Fibroblast of villous mesenchyme (primary cell): ENCODE results near the gene GOT2. TPM values are rescaled to one million over a fixed set of nuclear protein-coding genes. Genes with fewer than 3 reads are reported as not detected.

Experiments used
- DNase-seq: peaks from one replicate; pipeline ENCODE4 v3.0.0-alpha.2; 2010; ENCODE audit warnings: low read depth
- H3K4me3 ChIP-seq: 2 replicates; pipeline ENCODE4 v1.5.1; 2011; ENCODE audit warnings: low read depth, mild to moderate bottlenecking, low read length
- total RNA-seq: library from RNA; depleted of rRNA; stranded (reverse); fragments of >200 nt; gene quantifications from 2 replicates; pipeline ENCODE4 v1.2.3, GENCODE V29; 2012
- TF ChIP-seq, protein P1 (sequence below): IDR thresholded peaks from 2 replicates; pipeline ENCODE4 v1.5.1; 2012; ENCODE audit warnings: low read depth, mild to moderate bottlenecking, low read length; ENCODE audit not compliant: insufficient read depth

Gene GOT2
- total RNA-seq, 1 donor, result 45.8 TPM

DNA sequence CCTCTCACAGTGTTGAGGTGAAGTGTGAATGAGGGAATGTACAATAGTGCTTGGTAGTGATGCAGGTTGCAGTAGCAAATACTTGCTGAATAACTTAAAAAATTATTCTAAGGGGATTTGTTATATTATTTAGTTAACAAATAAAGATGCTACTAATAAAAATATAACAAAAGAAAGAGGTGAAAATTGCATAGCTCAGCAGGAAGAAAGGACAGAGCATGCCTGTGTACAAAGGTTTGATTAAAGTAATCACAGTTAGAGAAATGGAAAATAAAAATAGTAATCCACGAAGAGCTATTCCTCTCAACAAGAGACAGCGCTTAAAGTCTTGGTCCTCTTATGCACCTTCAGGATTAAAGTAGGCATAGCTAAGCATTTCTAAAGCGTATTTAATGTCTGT is 11.0 kb downstream of the GOT2 start:
- no peak overlapping the region for H3K4me3 ChIP-seq
- no peak for DNase-seq
- TF ChIP-seq, protein P1, sequence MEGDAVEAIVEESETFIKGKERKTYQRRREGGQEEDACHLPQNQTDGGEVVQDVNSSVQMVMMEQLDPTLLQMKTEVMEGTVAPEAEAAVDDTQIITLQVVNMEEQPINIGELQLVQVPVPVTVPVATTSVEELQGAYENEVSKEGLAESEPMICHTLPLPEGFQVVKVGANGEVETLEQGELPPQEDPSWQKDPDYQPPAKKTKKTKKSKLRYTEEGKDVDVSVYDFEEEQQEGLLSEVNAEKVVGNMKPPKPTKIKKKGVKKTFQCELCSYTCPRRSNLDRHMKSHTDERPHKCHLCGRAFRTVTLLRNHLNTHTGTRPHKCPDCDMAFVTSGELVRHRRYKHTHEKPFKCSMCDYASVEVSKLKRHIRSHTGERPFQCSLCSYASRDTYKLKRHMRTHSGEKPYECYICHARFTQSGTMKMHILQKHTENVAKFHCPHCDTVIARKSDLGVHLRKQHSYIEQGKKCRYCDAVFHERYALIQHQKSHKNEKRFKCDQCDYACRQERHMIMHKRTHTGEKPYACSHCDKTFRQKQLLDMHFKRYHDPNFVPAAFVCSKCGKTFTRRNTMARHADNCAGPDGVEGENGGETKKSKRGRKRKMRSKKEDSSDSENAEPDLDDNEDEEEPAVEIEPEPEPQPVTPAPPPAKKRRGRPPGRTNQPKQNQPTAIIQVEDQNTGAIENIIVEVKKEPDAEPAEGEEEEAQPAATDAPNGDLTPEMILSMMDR, result no peak

DNA sequence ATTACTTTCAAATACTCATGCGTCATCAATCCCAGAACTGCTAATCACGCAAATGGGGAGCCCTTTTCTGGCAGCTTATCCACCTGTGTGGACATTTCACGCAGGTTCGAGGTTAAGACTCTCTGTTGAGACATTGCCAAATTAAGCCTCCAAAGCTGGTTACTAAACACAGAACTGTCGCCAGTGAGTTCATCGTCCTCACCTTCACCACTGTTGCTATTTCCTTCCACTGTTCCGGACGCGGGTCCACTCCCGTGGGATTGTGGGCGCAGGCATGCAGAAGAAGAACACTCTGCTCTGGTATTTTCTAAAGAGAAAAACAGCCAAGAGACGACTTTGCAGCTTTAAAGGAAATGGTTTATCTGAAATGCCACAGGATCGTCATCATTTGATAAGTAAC is 16.1 kb downstream of the GOT2 start:
- no peak for DNase-seq
- no peak overlapping the region for H3K4me3 ChIP-seq
- TF ChIP-seq, protein P1, result no peak

DNA sequence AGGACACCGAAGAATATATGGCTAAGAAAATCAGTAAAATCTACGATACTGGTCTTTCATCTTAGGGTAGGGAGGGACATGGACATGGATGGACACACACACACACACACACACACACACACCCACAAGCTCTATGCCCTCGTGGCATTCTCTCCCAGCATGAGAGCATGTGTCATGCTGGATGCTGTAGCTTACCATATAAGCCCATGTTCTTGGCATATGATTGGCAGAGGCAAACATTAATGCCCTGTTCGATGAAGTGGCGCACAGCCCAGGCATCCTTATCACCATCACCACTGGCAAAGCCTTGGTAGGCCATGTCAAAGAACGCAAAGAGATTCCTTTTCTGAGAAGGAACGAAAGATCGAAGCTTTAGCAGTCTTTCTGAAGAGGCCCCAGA is 17.6 kb downstream of the GOT2 start:
- TF ChIP-seq, protein P1, result no peak
- no peak overlapping the region for H3K4me3 ChIP-seq
- no peak for DNase-seq

DNA sequence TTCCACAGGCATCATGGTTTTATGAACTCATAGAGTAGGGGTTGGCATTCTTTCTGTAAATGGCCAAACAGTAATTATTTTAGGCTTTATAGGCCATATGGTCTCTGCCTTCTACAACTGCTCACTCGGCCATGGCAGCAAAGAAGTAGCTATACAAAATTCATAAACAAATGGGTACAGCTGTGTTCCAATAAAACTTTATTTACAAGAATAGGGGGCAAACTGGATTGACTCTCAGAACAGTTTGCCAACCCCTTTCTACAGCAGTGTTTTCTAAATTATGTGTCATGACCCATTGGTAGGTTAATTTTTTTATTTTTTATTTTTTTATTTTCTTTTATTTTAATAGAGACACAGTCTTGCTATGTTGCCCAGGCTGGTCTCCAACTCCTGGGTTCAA is 20.4 kb downstream of the GOT2 start:
- no peak for DNase-seq
- no peak overlapping the region for H3K4me3 ChIP-seq
- TF ChIP-seq, protein P1, result no peak

DNA sequence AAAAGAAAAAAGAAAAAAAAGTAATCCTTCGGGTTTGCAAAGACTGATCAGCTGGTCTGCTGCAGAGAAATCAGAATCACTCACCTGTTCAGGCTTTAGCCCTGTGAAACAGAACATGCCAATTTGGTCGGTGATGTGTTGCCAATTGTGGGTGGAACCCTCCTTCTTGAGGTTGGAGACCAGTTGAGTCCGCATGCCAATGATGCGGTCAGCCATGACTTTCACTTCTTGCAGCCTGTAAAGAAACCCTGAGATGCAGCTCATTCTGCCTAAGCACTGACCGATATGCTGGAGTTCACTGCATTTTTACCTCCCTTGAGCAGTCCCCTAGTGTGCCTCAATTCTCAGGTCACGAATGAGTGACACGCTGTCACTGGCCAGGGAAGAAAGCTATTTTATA is 24.8 kb downstream of the GOT2 start:
- no peak for DNase-seq
- H3K4me3 ChIP-seq, result no peak overlapping the region
- TF ChIP-seq, protein P1, result no peak

DNA sequence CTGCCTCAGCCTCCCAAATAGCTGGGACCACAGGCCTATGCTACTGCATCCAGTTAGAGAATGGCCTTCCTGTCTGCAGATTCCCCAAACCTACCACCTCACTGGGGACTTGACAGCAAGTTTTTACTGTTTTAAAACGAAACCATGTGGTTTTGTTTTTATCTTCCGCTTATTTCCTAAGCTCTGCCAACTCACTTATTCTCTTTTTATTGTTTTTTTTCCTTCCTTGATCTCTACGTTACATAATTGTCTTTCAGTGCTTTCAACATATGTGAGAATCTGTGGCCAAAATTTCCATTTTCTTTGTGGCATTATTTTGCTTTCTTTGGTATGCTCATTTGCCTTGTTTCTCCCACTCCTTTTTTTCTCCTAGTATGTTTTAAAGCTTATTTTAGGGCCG is 35.0 kb downstream of the GOT2 start:
- no peak for DNase-seq
- TF ChIP-seq, protein P1, result no peak
- H3K4me3 ChIP-seq, result no peak overlapping the region

DNA sequence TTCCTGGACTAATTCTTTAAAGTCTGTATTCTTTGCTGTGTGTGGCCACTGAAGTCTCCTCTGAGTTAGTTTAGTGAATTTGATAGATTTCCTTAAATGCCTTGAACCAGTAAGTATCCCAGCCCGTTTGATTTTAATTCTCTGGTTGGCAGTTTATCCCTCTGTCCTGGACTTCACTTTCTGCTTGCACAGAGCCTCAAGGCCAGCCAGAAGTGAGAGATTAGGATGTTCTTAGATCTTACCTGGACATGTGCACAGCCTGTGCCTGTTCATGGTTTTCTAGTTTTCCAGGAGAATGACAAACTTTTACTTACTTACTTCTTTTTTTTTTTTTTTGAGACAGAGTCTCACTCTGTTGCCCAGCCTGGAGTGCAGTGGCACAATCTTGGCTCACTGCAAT is 38.7 kb downstream of the GOT2 start:
- DNase-seq, result no peak
- H3K4me3 ChIP-seq, result no peak overlapping the region
- TF ChIP-seq, protein P1, result no peak
